ENCODE measurements around the gene RGS16. TPM values are rescaled to one million over a fixed set of nuclear protein-coding genes. Genes with fewer than 3 reads are reported as not detected.

RGS16 gene
- total RNA-seq, 1 experiment from 2014 or later: 6.5 TPM

- no peaks in the 10 kb centered on the region for H4K20me1 ChIP-seq (ENCODE audit: insufficient read depth)
- DNase-seq (ENCODE audit: low read depth, low spot score) (no peak), ATAC-seq (no peak)
- CTCF ChIA-PET: no interaction called here
- H3K36me3 ChIP-seq (ENCODE audit: control insufficient read depth in 1 of 2, insufficient read depth in 2 of 2, low read length in 2 of 2): no peaks in the 10 kb centered on the region
- TF ChIP-seq EZH2 (IDR thresholded peaks at IDR 0.05) (no peak), ZNF274 (IDR thresholded peaks at IDR 0.05; ENCODE audit: low read depth, low read length) (no peak), POLR2A (IDR thresholded peaks at IDR 0.05; ENCODE audit: borderline replicate concordance, extremely low read depth, insufficient read depth, insufficient read length) (no peak), RAD21 (IDR thresholded peaks at IDR 0.05; ENCODE audit: low read depth) (no peak), ATF3 (IDR thresholded peaks at IDR 0.05) (no peak), SIN3A (IDR thresholded peaks at IDR 0.05; ENCODE audit: low read depth) (no peak), TCF7L2 (IDR thresholded peaks at IDR 0.05; ENCODE audit: borderline replicate concordance, extremely low read depth, insufficient read depth, insufficient read length) (no peak), CEBPB (IDR thresholded peaks at IDR 0.05; ENCODE audit: low read depth) (no peak), ZFX (IDR thresholded peaks at IDR 0.05) (no peak), SP1 (IDR thresholded peaks at IDR 0.05; ENCODE audit: low read depth) (no peak), YY1 (IDR thresholded peaks at IDR 0.05; ENCODE audit: extremely low read depth, insufficient replicate concordance, low read depth, low read length) (no peak), CBX3 (IDR thresholded peaks at IDR 0.05; ENCODE audit: low read depth) (no peak), ELF1 (IDR thresholded peaks at IDR 0.05; ENCODE audit: borderline replicate concordance, low read depth) (no peak), EZH2phosphoT487 (IDR thresholded peaks at IDR 0.05; ENCODE audit: borderline replicate concordance) (no peak), POLR2AphosphoS5 (IDR thresholded peaks at IDR 0.05; ENCODE audit: low read depth, low read length) (no peak)
- TF ChIP-seq, protein P1, sequence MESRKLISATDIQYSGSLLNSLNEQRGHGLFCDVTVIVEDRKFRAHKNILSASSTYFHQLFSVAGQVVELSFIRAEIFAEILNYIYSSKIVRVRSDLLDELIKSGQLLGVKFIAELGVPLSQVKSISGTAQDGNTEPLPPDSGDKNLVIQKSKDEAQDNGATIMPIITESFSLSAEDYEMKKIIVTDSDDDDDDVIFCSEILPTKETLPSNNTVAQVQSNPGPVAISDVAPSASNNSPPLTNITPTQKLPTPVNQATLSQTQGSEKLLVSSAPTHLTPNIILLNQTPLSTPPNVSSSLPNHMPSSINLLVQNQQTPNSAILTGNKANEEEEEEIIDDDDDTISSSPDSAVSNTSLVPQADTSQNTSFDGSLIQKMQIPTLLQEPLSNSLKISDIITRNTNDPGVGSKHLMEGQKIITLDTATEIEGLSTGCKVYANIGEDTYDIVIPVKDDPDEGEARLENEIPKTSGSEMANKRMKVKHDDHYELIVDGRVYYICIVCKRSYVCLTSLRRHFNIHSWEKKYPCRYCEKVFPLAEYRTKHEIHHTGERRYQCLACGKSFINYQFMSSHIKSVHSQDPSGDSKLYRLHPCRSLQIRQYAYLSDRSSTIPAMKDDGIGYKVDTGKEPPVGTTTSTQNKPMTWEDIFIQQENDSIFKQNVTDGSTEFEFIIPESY (IDR thresholded peaks at IDR 0.05; ENCODE audit: extremely low read depth, insufficient replicate concordance, low read length): no peak
- no peaks in the 10 kb centered on the region for H3K79me2 ChIP-seq (ENCODE audit: insufficient read depth, low read length)
- H2AFZ ChIP-seq (ENCODE audit: low read depth, low read length, poor library complexity, severe bottlenecking): no peak overlapping the region
- H3K4me3 ChIP-seq (replicated peaks in 1 of 2; ENCODE audit: low read depth in 1 of 2, low read length in 2 of 2): no peak overlapping the region
- intact Hi-C loops (cut with micrococcal nuclease): no loop called here
- RAD21 ChIA-PET (ENCODE audit: low non-redundant PET in 1 of 2, low total read pairs in 2 of 2, uncharacterized antibody in 2 of 2, unreplicated experiment in 2 of 2): no interaction called here
- POLR2A ChIA-PET: no interaction called here
- no peak overlapping the region for H3K4me2 ChIP-seq (ENCODE audit: low read length)
- no TSS peak for BruUV-seq (replicated peaks)
- H3K9me3 ChIP-seq (ENCODE audit: control insufficient read depth in 1 of 2, insufficient read depth in 1 of 2, low read depth in 1 of 2, low read length in 2 of 2): no peaks in the 10 kb centered on the region
- H3K27me3 ChIP-seq (ENCODE audit: insufficient read depth, low read length): no peaks in the 10 kb centered on the region
- H3K9ac ChIP-seq (ENCODE audit: low read length): no peak overlapping the region
- H3K27ac ChIP-seq (ENCODE audit: low read depth, low read length): no peak overlapping the region
- H3K4me1 ChIP-seq (ENCODE audit: control insufficient read depth in 1 of 2, insufficient read depth in 2 of 2, low read length in 2 of 2): peaks cover 0 to 13% of the 10 kb centered on the region in 2 experiments; a peak in 2 of 4 replicates
- H3K9me2 ChIP-seq (ENCODE audit: insufficient read depth): no peaks in the 10 kb centered on the region
Observed at GRCh38 chr1:182587093-182587492, 17.1 kb downstream of the RGS16 start.

All from HCT116 (cell line).